Neural cell (in vitro differentiated cells): ENCODE results near the gene PLD5. TPM values are rescaled to one million over a fixed set of nuclear protein-coding genes. Genes with fewer than 3 reads are reported as not detected.

Source experiments
- H2AFZ ChIP-seq: fragments of 200-600, 300-800 bp; sonication (generic), shearing (Covaris generic); 2 replicates; pipeline ENCODE4 v1.6.0; 2014; ENCODE audit warnings: low read depth, mild to moderate bottlenecking, antibody characterized with exemption, low read length, moderate library complexity
- H3F3A ChIP-seq: fragments of 200-600 bp; shearing (Covaris generic); 2 replicates; pipeline ENCODE4 v1.6.1; 2016; ENCODE audit warnings: mild to moderate bottlenecking, moderate library complexity, mixed read lengths, antibody characterized with exemption, low read length; ENCODE audit not compliant: insufficient read depth, poor library complexity, severe bottlenecking
- H3K27ac ChIP-seq: fragments of 200-600, 300-800 bp; sonication (generic), shearing (Covaris generic); 2 replicates; pipeline ENCODE4 v1.5.1; 2014; ENCODE audit warnings: mild to moderate bottlenecking, low read length, moderate library complexity
- H3K27me3 ChIP-seq: fragments of 300-800, 200-600 bp; sonication (generic), shearing (Covaris generic); 2 replicates; pipeline ENCODE4 v1.6.0; 2014; ENCODE audit warnings: mild to moderate bottlenecking, low read depth, low read length, moderate library complexity; ENCODE audit not compliant: insufficient read depth
- H3K36me3 ChIP-seq: fragments of 300-800, 200-600 bp; sonication (generic), shearing (Covaris generic); 2 replicates; pipeline ENCODE4 v1.5.1; 2014; ENCODE audit warnings: mild to moderate bottlenecking, antibody characterized with exemption, low read length, moderate library complexity; ENCODE audit not compliant: insufficient read depth
- H3K4me2 ChIP-seq: fragments of 300-800, 200-600 bp; sonication (generic), shearing (Covaris generic); 2 replicates; pipeline ENCODE4 v1.6.0; 2014; ENCODE audit warnings: mild to moderate bottlenecking, low read length
- H3K4me3 ChIP-seq: fragments of 300-800, 200-600 bp; sonication (generic), shearing (Covaris generic); 2 replicates; pipeline ENCODE4 v1.5.1; 2014; ENCODE audit warnings: mild to moderate bottlenecking, low read length, moderate library complexity
- H3K79me2 ChIP-seq: fragments of 200-600 bp; shearing (Covaris generic); replicated peaks from 2 replicates; pipeline ENCODE4 v1.6.0; 2014; ENCODE audit warnings: mild to moderate bottlenecking, low read length, moderate library complexity; ENCODE audit not compliant: insufficient read depth
- H3K9ac ChIP-seq: fragments of 300-800, 200-600 bp; sonication (generic), shearing (Covaris generic); 2 replicates; pipeline ENCODE4 v1.6.1; 2016; ENCODE audit warnings: mild to moderate bottlenecking, low read length, mixed read lengths
- H3K9me2 ChIP-seq: fragments of 200-600 bp; shearing (Covaris generic); 2 replicates; pipeline ENCODE4 v1.6.1; 2016; ENCODE audit warnings: mild to moderate bottlenecking, low read length, mixed read lengths; ENCODE audit not compliant: insufficient read depth
- H3K9me3 ChIP-seq: fragments of 200-600, 300-800 bp; sonication (generic), shearing (Covaris generic); 2 replicates; pipeline ENCODE4 v1.6.1; 2016; ENCODE audit warnings: mild to moderate bottlenecking, mixed run types, low read length, moderate library complexity, mixed read lengths
- H4K20me1 ChIP-seq: fragments of 200-600 bp; shearing (Covaris generic); 2 replicates; pipeline ENCODE4 v1.6.1; 2016; ENCODE audit warnings: mild to moderate bottlenecking, mixed run types; ENCODE audit not compliant: insufficient read depth
- CTCF ChIP-seq: fragments of 450-650 bp; IDR thresholded peaks from 2 replicates; pipeline ENCODE4 v1.5.1; 2014; ENCODE audit warnings: antibody characterized with exemption, mild to moderate bottlenecking, moderate library complexity; ENCODE audit not compliant: poor library complexity, severe bottlenecking
- EP300 ChIP-seq: fragments of 450-650 bp; conservative IDR thresholded peaks from 2 replicates; pipeline ENCODE4 v1.6.1; 2014; ENCODE audit warnings: antibody characterized with exemption, mild to moderate bottlenecking, moderate library complexity; ENCODE audit not compliant: poor library complexity, severe bottlenecking
- EZH2 ChIP-seq: fragments of 200-600, 300-800 bp; shearing (Covaris generic), sonication (generic); IDR thresholded peaks from 2 replicates; pipeline ENCODE4 v1.6.1; 2014; ENCODE audit warnings: antibody characterized with exemption, low read length, borderline replicate concordance, mild to moderate bottlenecking; ENCODE audit not compliant: insufficient read depth, poor library complexity, severe bottlenecking
- MXI1 ChIP-seq: fragments of 450-650 bp; conservative IDR thresholded peaks from 2 replicates; pipeline ENCODE4 v1.6.1; 2014; ENCODE audit warnings: antibody characterized with exemption, mild to moderate bottlenecking; ENCODE audit not compliant: poor library complexity, severe bottlenecking
- POLR2AphosphoS5 ChIP-seq: IDR thresholded peaks from 2 replicates; pipeline ENCODE4 v1.6.1; 2012
- RAD21 ChIP-seq: fragments of 450-650 bp; conservative IDR thresholded peaks from 2 replicates; pipeline ENCODE4 v1.6.1; 2014; ENCODE audit warnings: antibody characterized with exemption, mild to moderate bottlenecking, moderate library complexity
- REST ChIP-seq: IDR thresholded peaks from 2 replicates; pipeline ENCODE4 v1.6.1; 2012; ENCODE audit warnings: borderline replicate concordance
- SMC3 ChIP-seq: fragments of 450-650 bp; conservative IDR thresholded peaks from 2 replicates; pipeline ENCODE4 v1.6.1; 2014; ENCODE audit warnings: antibody characterized with exemption, mild to moderate bottlenecking, moderate library complexity; ENCODE audit not compliant: poor library complexity
- TAF1 ChIP-seq: IDR thresholded peaks from 2 replicates; pipeline ENCODE4 v1.6.1; 2012; ENCODE audit warnings: low read depth
- polyA plus RNA-seq: library from polyadenylated mRNA; depleted of rRNA; stranded (reverse); fragments of >200 nt; gene quantifications from 2 replicates; pipeline ENCODE4 v1.2.3, GENCODE V29; 2014

The PLD5 gene
- polyA plus RNA-seq, 1 donor from 2014 or later: 0.64 TPM

- Histone ChIP-seq H3K9ac (no peak overlapping the region), H3K9me3 (no peaks in the 10 kb centered on the region), H3K27me3 (no peaks in the 10 kb centered on the region), H4K20me1 (no peaks in the 10 kb centered on the region), H3K27ac (no peak overlapping the region), H3K36me3 (no peaks in the 10 kb centered on the region), H3F3A (peaks cover 5% of the 10 kb centered on the region), H3K9me2 (no peaks in the 10 kb centered on the region), H3K4me3 (no peak overlapping the region), H3K79me2 (no peaks in the 10 kb centered on the region), H2AFZ (no peak overlapping the region), H3K4me2 (no peak overlapping the region)
- TF ChIP-seq EZH2: no peak
- no peak for TF ChIP-seq RAD21
- TF ChIP-seq REST: no peak
- TF ChIP-seq EP300: no peak
- no peak for TF ChIP-seq CTCF
- no peak for TF ChIP-seq MXI1
- no peak for TF ChIP-seq TAF1
- TF ChIP-seq SMC3: no peak
- no peak for TF ChIP-seq POLR2AphosphoS5
Observed at GRCh38 chr1:242228991-242229390, 295.5 kb downstream of the PLD5 start.

GRCh38 chr1:242225767-242226573 is 298.5 kb downstream of the PLD5 start:
- Histone ChIP-seq H3K9me2 (no peaks in the 10 kb centered on the region), H3K4me3 (no peak overlapping the region), H3K27ac (peak overlapping the region; percentile 77), H4K20me1 (no peaks in the 10 kb centered on the region), H2AFZ (no peak overlapping the region), H3K27me3 (no peaks in the 10 kb centered on the region), H3K4me2 (no peak overlapping the region), H3K79me2 (no peaks in the 10 kb centered on the region), H3F3A (peaks cover 6% of the 10 kb centered on the region), H3K9me3 (no peaks in the 10 kb centered on the region), H3K9ac (no peak overlapping the region), H3K36me3 (no peaks in the 10 kb centered on the region)
- TF ChIP-seq CTCF: no peak
- no peak for TF ChIP-seq TAF1
- TF ChIP-seq EP300: no peak
- no peak for TF ChIP-seq REST
- TF ChIP-seq RAD21: no peak
- TF ChIP-seq MXI1: no peak
- no peak for TF ChIP-seq POLR2AphosphoS5
